Mammary epithelial cell (primary cell): ENCODE data around the gene ZNF677.

Experiments used
- CTCF ChIP-seq, 2 donors: IDR thresholded peaks in 1 of 2; conservative IDR thresholded peaks in 1 of 2; 2 replicates each; pipeline ENCODE4 v1.5.1; 2011 to 2012; ENCODE audit warnings: inconsistent platforms in 2 of 2, low read length in 2 of 2, mild to moderate bottlenecking in 2 of 2, control low read depth in 1 of 2, low read depth in 1 of 2; ENCODE audit not compliant: insufficient read depth in 1 of 2; ENCODE audit errors: extremely low read depth in 1 of 2
- EZH2 ChIP-seq: IDR thresholded peaks from 2 replicates; pipeline ENCODE4 v1.6.1; 2012; ENCODE audit warnings: low read length, inconsistent platforms, borderline replicate concordance

- TF ChIP-seq EZH2: no peak
- no peak for TF ChIP-seq CTCF (conservative IDR thresholded peaks at IDR 0.05 in 1 of 2, IDR thresholded peaks at IDR 0.05 in 1 of 2; ENCODE audit: extremely low read depth in 1 of 2, insufficient read depth in 1 of 2, low read depth in 1 of 2, low read length in 2 of 2)
These were observed 61.7 kb downstream of the ZNF677 start, which contains the start of gene ZNF665 for GRCh38 chr19:53192771-53193534.
